NCI-H2171 (cell line): Measurements from ENCODE around the gene CEP41.

Source experiments
- DNase-seq: peaks from one replicate; lab custom pipeline; 2025; lab: John Stamatoyannopoulos, UW

CEP41 gene, protein sequence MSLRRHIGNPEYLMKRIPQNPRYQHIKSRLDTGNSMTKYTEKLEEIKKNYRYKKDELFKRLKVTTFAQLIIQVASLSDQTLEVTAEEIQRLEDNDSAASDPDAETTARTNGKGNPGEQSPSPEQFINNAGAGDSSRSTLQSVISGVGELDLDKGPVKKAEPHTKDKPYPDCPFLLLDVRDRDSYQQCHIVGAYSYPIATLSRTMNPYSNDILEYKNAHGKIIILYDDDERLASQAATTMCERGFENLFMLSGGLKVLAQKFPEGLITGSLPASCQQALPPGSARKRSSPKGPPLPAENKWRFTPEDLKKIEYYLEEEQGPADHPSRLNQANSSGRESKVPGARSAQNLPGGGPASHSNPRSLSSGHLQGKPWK

DNA sequence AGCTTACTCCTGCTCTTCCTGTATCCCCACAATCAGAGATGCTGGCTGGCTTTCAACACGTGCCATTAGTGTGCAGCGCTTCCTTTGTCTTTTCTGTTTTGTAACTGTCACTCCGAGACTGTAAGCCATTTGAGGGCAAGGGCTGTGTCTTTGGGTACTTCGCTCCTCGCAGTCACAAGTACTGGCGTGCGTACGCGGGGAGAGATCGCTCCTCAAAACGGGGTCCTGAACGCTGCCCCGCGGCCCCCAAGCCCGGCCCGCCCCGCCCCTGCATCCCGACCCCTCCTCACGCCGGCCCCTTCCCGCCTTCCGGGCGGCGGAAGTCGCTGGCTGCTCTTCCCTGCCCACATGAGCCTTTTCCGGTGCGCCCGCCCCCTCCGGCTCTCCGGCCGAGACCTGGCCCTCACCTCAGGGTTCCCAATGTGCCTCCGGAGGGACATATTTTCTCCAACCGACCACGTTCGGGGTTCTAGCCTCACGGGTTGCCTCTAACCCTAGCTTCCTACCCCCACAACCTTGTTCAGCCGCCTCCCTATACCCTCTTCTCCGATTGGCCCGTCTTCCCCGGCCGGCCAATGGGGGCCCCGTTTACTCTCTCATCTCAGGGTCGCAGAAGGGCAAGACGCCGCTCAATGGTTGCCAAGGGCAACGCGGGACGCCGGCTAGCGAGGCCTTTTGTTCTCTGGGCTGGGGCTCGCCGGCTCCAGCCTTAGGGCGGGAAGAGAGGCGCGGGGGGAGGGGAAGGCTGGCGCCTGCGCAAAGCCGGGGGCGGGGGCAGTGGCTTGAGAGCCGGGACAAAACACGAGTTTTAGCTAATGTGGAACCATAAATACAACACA, at the start of gene CEP41:
CEP41 (minus strand) TSS at position 490 of the 839 bp plus-strand sequence; CDS start at position 440, 50 bp downstream.
- peak; percentile 98 for DNase-seq

DNA sequence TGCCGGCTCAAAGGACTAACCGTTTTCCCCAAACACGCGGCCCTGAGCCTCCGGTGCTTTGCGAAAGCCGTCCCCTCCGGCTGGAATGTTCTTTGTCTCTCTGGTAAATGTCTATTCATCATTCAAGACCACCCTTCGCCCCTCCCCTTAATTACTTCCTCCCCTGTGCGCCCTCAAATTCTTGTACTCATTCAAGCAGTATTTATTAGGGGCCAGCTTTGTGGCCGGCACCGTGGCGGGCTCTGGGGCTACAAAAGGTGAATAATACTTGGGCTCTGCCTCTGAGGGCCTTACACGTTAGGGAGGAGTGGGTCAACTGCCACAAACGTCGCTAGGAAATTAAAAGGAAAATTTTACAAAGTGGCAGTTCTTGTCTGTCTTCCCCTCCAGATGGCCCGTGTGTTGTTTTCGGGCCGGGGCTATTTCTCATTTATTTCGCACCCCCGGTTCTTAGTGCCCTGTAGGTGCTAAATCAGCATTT, 49.5 kb upstream of the CEP41 start:
- no peak for DNase-seq

DNA sequence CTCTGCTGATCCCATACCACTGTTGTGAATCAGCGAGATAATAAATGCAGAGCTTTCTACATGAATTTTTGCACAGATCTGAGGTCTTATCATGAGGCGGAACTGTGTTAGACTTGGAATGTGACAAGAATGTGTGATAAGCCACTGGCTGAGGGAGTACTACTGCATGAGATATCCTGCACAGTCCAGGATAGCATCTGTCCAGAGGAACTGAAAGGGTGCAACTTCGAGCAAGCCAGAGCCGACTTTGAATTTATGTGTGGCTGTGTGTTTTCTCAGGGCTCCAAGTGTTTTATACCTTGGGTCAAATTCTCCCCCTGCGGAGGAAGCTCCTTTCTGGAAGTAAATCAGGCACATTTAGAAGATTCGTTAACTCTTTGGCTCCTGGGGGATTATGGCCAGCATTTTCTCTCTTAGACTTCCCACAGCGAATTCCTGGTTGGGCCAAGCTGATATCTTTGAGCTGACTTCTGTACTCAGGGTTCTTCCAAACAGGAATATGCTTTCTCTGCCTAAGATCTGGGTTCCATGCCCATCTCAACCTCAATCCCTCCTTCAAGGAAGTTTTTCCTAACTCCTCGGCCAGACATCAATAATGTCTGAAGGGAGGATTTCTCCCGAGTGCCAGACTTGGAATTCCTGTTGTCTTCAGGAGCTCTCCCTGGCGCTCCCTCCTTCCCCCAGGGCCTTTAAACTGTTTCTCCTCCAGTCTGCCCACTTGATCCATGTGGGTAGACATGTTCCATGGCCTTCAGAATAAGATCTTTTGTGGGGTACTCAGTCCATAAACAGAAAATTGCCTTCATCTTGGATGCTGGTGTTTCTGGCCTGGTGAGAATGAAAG, 48.5 kb upstream of the CEP41 start:
- no peak for DNase-seq

DNA sequence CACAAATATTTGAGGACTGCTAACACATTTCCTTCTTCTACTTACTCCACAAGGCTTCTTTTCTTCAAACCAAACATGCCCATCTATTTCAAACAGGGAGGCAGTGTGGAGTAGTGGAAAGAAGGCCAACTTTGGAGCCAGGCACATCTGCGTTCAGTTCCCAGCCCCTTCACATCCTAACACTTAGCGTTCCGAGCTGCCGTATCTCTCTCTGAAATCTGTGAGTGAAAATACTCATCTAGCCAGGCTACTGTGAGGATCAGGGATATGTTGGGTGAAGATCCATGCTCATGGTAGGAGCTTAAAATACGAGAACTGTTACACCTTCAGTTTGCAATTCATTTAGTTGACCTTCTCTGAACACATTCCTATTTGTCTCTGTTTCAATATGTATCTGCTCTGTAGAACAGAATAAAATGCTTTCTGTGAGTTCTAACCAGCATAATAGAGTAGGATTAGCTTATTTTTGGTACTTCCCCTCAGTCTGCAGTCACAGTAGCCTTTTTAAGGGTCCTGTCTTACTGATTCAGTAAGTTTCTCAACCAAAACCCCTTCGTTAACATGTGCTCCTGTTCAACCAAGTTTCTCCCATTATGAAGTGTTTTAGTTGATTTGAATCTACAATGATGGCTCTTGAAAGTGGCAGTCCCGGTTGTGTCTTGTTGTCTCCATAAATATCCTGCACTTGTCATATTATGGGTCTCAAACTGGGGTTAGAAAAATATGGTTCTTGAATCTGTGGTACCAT, 47.8 kb upstream of the CEP41 start:
- DNase-seq, result no peak

DNA sequence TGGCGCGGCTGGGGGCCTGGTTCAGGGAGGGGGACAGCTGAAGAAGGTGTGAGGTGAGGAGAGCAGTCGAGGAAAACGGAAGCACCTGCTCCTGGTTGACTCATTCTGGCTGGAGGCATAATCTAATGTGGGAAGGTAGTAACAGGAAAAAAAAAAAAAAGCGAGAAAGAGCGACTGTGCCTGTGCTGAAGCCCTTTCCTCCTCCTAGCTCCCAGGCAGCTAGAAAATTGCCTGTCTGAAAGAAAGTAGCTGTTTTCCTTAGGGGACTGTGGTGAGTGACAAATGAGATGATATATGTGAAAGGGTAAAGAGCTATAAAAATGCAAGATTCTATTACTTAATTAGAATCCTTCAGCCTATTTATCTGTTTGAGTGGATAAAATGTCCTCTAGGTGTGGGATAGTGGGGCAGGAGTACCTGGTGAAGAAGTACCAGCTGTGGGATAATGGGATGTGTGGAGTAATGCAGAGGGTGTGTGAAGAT, 46.2 kb upstream of the CEP41 start:
- peak; percentile 34 for DNase-seq

DNA sequence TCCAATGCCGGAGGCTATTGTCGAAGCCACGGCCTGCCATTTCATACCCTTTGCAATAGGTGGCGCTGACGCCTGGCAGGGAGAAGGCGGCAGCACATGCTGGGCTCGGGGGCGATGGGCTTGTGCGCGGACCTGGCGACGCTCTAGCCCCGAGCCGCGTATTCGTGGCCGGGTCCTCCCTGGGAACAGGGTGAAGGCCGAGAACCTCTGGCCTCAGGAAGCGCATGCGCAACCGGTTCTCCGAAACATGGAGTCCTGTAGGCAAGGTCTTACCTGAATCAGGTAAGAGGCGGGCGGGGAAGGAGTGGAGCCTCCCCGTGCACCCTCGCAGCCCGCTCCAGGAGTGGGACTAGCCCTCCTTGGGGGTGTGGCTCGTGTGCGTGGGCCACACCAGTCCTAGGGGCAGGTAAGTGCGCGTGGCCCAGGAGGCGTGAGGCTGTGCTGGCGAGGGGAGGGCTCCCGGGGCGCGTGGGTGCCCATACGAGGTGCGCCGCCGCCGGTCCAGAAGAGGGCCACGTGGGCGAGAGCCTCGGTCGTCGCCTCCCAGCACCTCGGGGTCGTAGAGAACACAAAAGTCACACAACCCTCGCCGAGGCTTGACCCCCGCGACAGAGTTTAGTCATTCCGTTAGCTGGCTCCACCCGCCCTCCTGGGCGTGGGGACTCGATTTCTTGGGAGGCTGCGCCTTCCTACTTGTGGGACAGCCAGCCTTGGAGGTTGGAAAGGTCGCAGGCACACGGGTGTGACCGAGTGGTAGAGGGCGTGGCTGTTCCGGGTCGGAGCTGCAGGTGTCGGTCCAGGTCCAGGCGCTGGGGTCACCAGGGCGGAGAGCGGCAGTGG, 45.5 kb upstream of the CEP41 start:
- DNase-seq, result peak; percentile 93

DNA sequence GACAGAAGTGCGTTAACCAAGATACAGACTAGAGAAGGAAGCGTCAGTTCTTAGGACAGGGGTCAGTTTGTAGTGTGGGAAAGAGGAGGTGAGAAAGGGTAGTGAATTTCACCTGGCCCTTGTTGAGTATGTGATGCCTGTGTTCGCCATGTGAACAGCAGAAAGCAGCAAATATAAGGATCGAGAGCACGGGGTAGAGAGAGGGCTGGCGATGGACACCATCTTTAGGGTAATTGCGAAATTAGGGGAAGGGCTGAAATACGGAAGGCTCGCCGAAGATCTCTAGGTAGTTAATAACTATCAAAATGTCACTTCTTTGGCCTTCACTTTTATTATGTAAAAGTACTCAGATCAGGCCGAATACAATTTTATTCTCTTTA, 44.9 kb upstream of the CEP41 start:
- DNase-seq, result no peak

DNA sequence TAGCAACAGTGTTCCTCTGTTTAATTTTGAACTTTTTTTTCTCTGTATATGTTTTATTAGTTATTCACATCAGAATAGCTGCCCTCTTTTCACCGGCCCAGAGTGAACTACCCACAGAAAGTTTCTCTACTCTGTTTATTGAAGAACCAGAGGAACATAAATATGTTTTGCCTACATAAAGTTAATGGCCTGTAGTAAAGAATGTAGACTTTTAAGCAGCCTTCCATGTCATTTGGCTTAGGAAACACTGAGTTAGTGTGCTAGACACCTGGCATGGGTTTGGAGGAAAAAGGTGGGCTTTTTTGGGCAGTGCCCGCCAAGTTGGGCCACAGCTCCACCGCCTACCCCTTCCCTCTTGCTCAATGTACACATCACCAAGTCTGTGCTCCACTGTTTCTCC, 42.2 kb upstream of the CEP41 start:
- no peak for DNase-seq

DNA sequence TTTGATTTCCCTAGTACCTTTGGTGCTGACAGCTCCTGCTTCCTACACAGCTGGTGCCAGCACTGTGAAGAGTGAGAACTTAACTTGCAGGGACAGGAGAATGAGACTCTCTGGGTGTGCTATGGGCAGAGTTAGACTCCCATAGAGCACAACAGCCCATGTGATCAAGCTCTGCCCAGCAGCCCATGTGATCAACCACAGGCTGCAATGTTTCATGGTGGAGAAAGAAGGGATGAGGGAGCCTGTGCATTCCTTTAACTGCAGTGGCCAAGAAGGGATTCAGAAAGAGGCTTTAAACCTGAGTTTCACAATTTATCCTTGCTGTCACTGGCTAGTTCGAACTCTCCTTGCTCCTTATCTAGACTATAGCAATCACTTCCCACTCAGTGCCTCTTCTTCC, 41.1 kb upstream of the CEP41 start:
- no peak for DNase-seq

DNA sequence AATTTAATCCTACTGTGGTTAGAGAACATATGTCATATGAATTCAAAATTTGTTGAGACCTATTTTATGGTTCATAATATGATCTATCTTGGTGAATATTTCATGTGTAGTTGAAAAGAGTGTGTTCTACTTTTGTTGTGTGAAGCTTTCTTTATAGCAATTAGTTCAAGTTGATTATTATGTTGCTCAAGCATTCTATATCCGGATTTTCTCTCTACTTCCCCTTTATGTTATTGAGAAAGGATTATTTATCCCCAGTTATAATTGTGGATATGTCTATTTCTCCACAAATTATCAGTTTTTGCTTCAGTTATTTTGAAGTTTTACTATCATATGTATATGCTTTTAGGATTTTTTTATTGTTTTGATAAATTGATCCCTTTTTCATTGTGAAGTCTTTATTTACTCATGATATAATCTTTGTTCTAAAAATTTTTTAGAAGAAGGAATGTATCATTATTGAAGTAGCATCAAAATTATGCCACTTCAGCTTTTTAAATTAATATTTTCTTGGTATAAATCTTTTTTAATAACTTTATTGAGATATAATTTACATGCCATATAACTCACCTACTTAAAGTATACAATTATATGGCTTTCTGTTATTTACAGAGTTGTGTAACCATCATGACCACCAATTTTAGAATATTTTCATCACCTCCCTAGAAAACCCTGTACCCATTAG, 39.0 kb upstream of the CEP41 start:
- DNase-seq, result no peak

DNA sequence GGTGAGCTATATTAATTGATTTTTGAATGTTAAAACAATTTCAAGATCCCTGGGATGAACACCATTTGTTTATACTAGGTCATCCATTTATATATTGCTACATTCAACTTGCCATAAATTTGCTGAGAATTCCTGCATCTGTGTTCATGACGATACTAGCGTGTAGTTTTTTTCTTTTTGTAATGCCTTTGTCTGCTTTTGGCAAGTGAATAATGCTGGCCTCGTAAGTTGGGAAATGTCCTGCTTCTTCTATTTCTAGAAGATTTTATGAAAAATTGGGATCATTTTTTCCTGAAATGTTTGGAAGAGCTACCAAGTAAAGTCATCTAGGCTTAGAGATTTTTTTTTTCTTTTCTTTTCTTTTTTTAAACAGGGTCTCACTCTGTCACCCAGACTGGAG, 38.2 kb upstream of the CEP41 start:
- no peak for DNase-seq

DNA sequence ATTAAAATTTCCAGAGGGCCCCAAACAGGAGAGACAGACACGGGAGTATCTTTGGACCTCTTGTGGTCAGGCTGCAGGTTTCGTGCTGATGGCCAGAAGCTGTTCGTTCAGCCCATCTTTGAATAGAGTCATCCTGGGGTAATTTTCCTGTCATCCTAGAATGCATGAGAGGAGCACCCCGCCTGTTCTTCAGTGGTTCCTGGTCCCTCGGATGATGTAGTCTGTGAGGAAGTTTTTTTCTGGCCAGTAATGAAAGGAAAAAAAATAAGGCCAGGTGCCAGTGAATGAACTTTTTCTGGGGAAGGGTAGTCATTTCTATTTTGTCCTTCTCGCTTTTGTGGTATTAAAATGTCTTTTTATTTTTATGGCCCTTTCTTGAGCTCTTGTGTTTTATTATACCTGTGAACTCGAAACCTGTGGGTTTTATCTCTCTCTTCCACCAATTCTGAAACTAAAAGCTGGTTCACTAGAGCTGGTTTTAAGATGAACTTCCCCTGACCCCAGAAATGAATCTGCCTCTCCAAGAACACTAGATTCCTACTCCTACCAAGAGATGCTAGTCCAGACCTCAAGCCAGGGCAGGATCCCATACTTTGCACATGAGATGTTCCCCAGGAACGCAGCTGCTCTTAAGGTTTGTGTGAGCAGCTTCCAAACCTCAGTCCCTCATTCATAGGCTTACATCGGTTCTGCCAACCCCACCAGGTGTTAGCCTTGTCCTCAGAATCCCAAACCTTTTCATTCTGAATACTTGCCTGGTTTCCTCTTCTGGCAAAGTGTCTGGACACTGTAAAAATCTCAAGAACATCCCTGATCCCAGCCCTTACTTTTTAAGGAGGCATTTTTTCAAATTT, 35.7 kb upstream of the CEP41 start:
- DNase-seq, result no peak

DNA sequence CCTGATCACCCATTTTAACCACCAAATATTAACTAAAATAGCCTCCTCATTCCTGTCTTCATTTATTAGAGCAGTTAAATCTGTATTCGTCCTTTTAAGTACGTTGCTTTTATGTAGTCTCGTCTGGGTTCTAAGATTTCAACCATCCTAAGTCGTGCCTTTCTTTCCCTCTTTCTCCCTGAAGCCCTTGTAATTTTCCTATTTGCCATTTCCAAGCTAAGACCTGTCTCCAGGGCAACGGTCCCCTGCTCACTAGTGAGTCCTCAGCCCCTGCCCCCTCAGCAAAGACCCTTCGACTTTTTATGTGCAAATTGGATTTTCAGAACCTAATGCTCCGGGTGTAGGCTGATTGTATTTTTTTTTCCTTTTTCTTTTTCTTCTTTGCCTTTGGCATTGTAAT, 35.0 kb upstream of the CEP41 start:
- DNase-seq, result no peak

DNA sequence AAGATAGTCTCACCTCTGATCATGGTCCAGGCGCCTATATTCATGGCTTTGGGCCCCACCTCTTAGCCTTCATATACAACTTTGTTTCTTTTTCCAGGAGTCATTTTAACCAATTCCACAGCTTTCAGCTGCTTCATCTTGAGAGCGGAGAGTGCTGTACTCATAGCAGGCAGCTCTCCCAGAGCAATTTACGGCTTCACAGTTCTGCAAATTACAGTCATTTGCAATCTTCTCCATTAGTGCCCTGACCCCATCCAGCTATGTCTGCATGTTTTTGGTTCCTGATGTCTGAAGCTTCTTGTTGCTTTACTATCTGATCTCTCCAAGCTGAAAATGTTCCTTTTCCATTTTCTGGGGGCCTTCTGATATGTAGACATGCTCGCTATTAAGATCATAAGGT, 33.1 kb upstream of the CEP41 start:
- no peak for DNase-seq

DNA sequence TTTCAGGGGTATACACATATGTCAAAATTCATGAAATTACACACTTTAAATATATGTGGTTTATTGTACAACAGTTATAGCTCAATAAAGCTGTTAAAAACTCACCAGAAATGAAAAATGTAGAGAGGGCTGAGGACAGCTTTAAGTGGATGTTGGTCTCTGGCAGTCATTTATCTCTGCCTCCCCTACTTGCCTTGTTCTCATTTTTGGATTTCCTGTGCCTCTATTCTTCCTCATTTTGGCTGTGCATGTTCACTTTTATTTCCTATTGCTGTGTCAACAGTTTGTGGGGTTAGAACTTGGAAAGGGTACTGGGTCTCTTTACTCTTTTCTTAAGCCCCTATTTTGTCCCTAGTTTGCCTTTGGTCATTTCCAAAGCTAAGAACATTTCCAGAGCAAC, 32.5 kb upstream of the CEP41 start:
- no peak for DNase-seq

DNA sequence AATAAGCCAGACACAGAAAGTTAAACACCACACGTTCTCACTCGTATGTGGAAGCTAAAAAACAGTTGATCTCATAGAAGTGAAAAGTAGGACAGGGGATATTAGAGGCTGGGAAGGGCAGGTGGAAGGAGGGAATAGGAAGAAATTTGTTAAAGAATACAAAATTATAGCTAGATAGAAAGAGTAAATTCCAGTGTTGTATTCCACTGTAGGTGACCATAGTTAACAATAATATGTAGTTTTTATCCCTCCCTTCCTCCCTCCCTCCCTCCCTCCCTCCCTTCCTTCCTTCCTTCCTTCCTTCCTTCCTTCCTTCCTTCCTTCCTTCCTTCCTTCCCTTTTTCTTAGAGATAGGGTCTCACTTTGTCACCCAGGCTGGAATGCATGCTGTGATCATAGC, 31.2 kb upstream of the CEP41 start:
- no peak for DNase-seq

DNA sequence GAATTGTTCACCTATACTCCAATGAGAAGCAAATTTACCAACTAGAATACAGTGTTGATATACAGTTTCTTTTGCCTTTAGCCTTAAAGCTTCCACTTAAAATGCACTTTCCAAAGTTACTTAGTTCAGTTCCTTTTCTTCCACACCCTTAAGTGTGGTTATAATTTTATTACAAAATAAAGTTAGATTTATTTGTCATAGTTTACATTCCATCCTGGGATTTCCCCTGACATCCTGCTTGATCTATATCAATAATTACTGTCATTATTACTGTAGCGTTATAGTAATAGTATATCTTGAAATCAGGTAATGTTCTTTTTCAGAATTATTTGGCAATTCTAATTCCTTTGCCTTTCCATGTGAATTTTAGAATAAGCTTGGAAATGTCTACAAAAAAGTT, 27.8 kb upstream of the CEP41 start:
- no peak for DNase-seq

DNA sequence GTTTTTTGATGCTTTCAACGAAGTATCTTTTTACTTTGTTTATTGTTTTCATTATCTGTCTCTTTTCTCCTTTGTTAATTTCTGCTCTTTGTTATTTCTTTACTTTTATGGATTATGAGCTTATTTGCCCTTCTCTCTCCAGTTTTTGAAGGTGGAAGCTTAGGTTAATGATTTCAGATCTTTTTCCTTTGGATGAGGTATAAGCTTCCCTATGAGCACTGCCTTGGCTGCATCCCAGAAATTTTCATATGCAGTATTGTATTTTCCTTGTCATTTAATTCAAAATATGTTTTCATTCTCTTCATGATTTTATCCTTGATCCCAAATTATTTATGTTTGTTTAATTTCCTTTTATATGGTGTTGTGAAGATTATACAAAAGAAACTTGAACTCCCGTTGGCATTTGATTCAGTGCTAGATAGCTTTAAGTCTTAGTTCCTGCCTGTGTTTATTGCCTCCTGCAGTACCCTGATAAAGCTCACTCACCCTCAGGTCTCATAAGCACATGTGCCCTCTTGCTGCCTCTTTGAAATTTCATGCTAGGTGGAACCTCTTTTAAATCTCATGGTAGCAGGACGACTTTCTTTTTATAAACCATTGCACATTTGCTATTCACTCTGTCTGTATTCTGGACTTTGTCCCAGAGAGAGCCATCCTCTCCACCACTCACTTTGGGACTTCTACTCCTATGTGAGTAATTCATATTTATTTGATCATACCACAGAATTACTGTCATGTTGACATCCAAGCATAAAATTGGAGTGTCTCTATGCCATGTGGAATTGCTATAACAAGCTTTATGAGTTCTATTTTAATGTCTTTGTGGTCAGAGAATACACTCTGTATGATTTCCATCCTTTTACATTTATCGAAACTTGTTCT, 23.0 kb upstream of the CEP41 start:
- DNase-seq, result no peak
